ENCODE measurements around the gene PTPRD.

DNA sequence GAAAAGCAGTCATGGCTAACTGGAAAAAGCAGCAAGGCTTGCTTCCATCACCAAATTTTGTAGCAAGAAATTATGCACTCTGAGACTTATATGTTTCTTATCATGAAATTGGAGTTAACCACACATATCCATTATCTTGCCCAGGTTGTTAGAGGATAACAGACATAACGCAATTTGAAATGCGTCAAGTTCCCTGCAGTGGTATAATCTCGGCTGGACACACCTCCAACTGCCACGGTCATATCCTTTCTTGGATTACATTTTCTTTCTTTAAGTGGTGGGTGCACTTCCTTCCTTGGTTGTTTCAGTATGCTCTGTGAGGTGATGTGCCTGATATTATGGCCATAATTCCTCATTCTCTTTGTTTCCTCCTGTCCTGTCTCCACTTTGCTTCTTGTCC lies 2118.2 kb downstream of the PTPRD start:
- TF ChIP-seq, protein P1, sequence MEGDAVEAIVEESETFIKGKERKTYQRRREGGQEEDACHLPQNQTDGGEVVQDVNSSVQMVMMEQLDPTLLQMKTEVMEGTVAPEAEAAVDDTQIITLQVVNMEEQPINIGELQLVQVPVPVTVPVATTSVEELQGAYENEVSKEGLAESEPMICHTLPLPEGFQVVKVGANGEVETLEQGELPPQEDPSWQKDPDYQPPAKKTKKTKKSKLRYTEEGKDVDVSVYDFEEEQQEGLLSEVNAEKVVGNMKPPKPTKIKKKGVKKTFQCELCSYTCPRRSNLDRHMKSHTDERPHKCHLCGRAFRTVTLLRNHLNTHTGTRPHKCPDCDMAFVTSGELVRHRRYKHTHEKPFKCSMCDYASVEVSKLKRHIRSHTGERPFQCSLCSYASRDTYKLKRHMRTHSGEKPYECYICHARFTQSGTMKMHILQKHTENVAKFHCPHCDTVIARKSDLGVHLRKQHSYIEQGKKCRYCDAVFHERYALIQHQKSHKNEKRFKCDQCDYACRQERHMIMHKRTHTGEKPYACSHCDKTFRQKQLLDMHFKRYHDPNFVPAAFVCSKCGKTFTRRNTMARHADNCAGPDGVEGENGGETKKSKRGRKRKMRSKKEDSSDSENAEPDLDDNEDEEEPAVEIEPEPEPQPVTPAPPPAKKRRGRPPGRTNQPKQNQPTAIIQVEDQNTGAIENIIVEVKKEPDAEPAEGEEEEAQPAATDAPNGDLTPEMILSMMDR (conservative IDR thresholded peaks at IDR 0.05; ENCODE audit: low read length), result no peak
- TF ChIP-seq EZH2phosphoT487 (IDR thresholded peaks at IDR 0.05; ENCODE audit: borderline replicate concordance, low read depth, low read length), result no peak

All from OCI-LY7 (cell line).